OCI-LY1 (cell line): ENCODE results near the gene SCAPER.

Experiments used
- H2AFZ ChIP-seq: fragments of 200-600 bp; sonication (generic), shearing (Covaris generic); 2 replicates; pipeline ENCODE4 v1.6.0; 2014; ENCODE audit warnings: antibody characterized with exemption, mild to moderate bottlenecking, low read length
- H3F3A ChIP-seq: fragments of 200-600 bp; sonication (generic), shearing (Covaris generic); 2 replicates; pipeline ENCODE4 v1.6.0; 2014; ENCODE audit warnings: mild to moderate bottlenecking, antibody characterized with exemption, low read length, moderate library complexity; ENCODE audit not compliant: insufficient read depth
- H3K27ac ChIP-seq: fragments of 200-600 bp; sonication (generic); 2 replicates; pipeline ENCODE4 v1.5.1; 2014; ENCODE audit warnings: low read length, mixed run types, mild to moderate bottlenecking, low read depth; ENCODE audit not compliant: poor library complexity, severe bottlenecking
- H3K27me3 ChIP-seq: fragments of 200-600 bp; sonication (generic); 2 replicates; pipeline ENCODE4 v1.6.0; 2014; ENCODE audit warnings: antibody characterized with exemption, mild to moderate bottlenecking, low read length, moderate library complexity; ENCODE audit not compliant: insufficient read depth
- H3K36me3 ChIP-seq: fragments of 200-600 bp; sonication (generic); 2 replicates; pipeline ENCODE4 v1.6.1; 2014; ENCODE audit warnings: mild to moderate bottlenecking, antibody characterized with exemption, low read length, moderate library complexity, mixed read lengths; ENCODE audit not compliant: insufficient read depth
- H3K4me1 ChIP-seq: fragments of 200-600 bp; sonication (generic); 2 replicates; pipeline ENCODE4 v1.5.1; 2014; ENCODE audit warnings: mild to moderate bottlenecking, low read length, moderate library complexity; ENCODE audit not compliant: insufficient read depth, severe bottlenecking
- H3K4me2 ChIP-seq: fragments of 200-600 bp; sonication (generic), shearing (Covaris generic); 2 replicates; pipeline ENCODE4 v1.6.1; 2014; ENCODE audit warnings: low read length
- H3K4me3 ChIP-seq: fragments of 200-600 bp; sonication (generic); 2 replicates; pipeline ENCODE4 v1.5.1; 2014; ENCODE audit warnings: low read length, low read depth, mild to moderate bottlenecking, mixed read lengths; ENCODE audit not compliant: poor library complexity, severe bottlenecking
- H3K79me2 ChIP-seq: fragments of 200-600 bp; shearing (Covaris generic); 2 replicates; pipeline ENCODE4 v1.6.1; 2016; ENCODE audit warnings: mixed run types, low read length, mixed read lengths; ENCODE audit not compliant: insufficient read depth
- H3K9ac ChIP-seq: fragments of 200-600 bp; sonication (generic), shearing (Covaris generic); 2 replicates; pipeline ENCODE4 v1.6.1; 2014; ENCODE audit warnings: mild to moderate bottlenecking, low read length, mixed read lengths
- H3K9me2 ChIP-seq: fragments of 200-600 bp; sonication (generic), shearing (Covaris generic); 2 replicates; pipeline ENCODE4 v1.6.1; 2014; ENCODE audit warnings: low read depth, mild to moderate bottlenecking, low read length, mixed read lengths
- H3K9me3 ChIP-seq: fragments of 200-600 bp; shearing (Covaris generic); 2 replicates; pipeline ENCODE4 v1.6.1; 2014; ENCODE audit warnings: low read length, mixed read lengths
- H4K20me1 ChIP-seq: fragments of 200-600 bp; sonication (generic), shearing (Covaris generic); 2 replicates; pipeline ENCODE4 v1.6.0; 2016; ENCODE audit warnings: mild to moderate bottlenecking, low read length; ENCODE audit not compliant: insufficient read depth
- EZH2 ChIP-seq: fragments of 200-600 bp; sonication (generic), shearing (Covaris generic); IDR thresholded peaks from 2 replicates; pipeline ENCODE4 v1.8.0; 2017; ENCODE audit warnings: borderline replicate concordance, mixed run types, mild to moderate bottlenecking, antibody characterized with exemption, low read length, moderate library complexity, mixed read lengths
- TF ChIP-seq, protein P1 (sequence below): fragments of 200-600 bp; sonication (generic), shearing (Covaris generic); IDR thresholded peaks from 2 replicates; pipeline ENCODE4 v1.5.1; 2017; ENCODE audit warnings: mild to moderate bottlenecking, antibody characterized with exemption, low read length, moderate library complexity, mixed read lengths

The SCAPER gene

GRCh38 chr15:76339305-76340197, 565.6 kb downstream of the SCAPER start:
- H3F3A ChIP-seq = no peaks in the 10 kb centered on the region; the same call in 1 of the 2 replicates
- no peaks in the 10 kb centered on the region for H3K79me2 ChIP-seq
- no peaks in the 10 kb centered on the region for H3K36me3 ChIP-seq
- no peaks in the 10 kb centered on the region for H4K20me1 ChIP-seq
- H3K4me1 ChIP-seq = peaks cover 56% of the 10 kb centered on the region
- no peaks in the 10 kb centered on the region for H3K9me2 ChIP-seq
- peak overlapping the region; percentile 59 for H3K4me3 ChIP-seq
- no peaks in the 10 kb centered on the region for H3K27me3 ChIP-seq
- H2AFZ ChIP-seq = no peak overlapping the region
- H3K9me3 ChIP-seq = no peaks in the 10 kb centered on the region
- TF ChIP-seq, protein P1, sequence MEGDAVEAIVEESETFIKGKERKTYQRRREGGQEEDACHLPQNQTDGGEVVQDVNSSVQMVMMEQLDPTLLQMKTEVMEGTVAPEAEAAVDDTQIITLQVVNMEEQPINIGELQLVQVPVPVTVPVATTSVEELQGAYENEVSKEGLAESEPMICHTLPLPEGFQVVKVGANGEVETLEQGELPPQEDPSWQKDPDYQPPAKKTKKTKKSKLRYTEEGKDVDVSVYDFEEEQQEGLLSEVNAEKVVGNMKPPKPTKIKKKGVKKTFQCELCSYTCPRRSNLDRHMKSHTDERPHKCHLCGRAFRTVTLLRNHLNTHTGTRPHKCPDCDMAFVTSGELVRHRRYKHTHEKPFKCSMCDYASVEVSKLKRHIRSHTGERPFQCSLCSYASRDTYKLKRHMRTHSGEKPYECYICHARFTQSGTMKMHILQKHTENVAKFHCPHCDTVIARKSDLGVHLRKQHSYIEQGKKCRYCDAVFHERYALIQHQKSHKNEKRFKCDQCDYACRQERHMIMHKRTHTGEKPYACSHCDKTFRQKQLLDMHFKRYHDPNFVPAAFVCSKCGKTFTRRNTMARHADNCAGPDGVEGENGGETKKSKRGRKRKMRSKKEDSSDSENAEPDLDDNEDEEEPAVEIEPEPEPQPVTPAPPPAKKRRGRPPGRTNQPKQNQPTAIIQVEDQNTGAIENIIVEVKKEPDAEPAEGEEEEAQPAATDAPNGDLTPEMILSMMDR = no peak
- TF ChIP-seq EZH2 = no peak
- no peak overlapping the region for H3K27ac ChIP-seq
- H3K4me2 ChIP-seq = peak overlapping the region; percentile 69
- H3K9ac ChIP-seq = peak overlapping the region; percentile 40; the same call in 1 of the 2 replicates

DNA sequence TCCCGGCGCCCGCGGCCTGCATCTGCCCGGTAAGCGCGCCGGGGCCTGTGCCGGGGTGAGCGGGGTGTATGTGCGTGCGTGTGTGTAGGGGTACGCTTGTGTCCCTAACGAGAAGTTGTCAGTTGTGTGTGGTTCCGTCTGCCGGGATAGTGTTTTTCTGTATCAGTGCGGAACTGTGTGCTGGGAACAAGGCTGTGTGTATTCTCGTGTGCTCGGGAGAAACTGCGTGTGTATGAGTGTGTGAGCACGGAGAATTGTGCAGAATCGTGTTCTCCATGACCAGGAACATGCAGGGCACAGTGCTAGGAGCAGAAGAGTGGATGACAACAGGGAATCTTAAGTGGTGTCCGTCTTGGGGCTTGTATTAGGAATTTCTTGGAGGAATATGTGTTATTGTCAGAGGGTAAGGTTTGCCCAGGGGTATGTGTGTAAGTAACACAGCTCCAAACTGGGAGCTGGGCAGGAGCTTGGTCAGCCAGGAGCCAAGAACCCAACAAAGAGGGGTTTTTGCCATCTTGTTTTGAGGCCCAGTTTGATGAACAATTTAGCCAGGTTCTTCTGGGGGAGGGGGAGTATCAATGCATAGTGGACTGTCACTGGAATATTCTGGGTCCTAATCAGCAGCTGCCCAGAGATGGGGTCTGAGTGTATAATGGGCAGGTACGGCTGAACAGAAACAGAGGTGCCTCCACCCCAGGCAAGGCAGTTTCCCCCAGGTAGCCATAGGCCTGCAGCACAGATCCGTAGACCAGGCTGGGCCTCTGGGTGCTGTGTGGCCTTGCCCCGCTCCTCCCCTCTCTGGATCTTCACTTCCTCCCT, 566.4 kb downstream of the SCAPER start:
- Histone ChIP-seq H3K9me3 (no peaks in the 10 kb centered on the region), H2AFZ (no peak overlapping the region), H4K20me1 (no peaks in the 10 kb centered on the region), H3K9me2 (no peaks in the 10 kb centered on the region), H3K36me3 (no peaks in the 10 kb centered on the region), H3K9ac (no peak overlapping the region), H3K4me3 (peak overlapping the region; percentile 55), H3K4me1 (peaks cover 56% of the 10 kb centered on the region), H3K27ac (no peak overlapping the region), H3F3A (no peaks in the 10 kb centered on the region; the same call in 1 of the 2 replicates), H3K27me3 (no peaks in the 10 kb centered on the region), H3K79me2 (no peaks in the 10 kb centered on the region), H3K4me2 (peak overlapping the region; percentile 69)
- no peak for TF ChIP-seq EZH2
- TF ChIP-seq, protein P1 = no peak

GRCh38 chr15:76337696-76338485, 567.2 kb downstream of the SCAPER start:
- no peaks in the 10 kb centered on the region for H3K27me3 ChIP-seq

More at GRCh38 chr15:76337696-76338485, 567.2 kb downstream of the SCAPER start:
- TF ChIP-seq, protein P1 = no peak
- TF ChIP-seq EZH2 = no peak
- no peaks in the 10 kb centered on the region; the same call in 1 of the 2 replicates for H3F3A ChIP-seq
- H3K9me3 ChIP-seq = no peaks in the 10 kb centered on the region
- no peaks in the 10 kb centered on the region for H3K79me2 ChIP-seq
- H4K20me1 ChIP-seq = no peaks in the 10 kb centered on the region
- no peak overlapping the region for H3K9ac ChIP-seq
- no peak overlapping the region for H3K27ac ChIP-seq
- no peaks in the 10 kb centered on the region for H3K36me3 ChIP-seq
- H3K4me1 ChIP-seq = peaks cover 56% of the 10 kb centered on the region
- peak overlapping the region; percentile 69 for H3K4me2 ChIP-seq
- H3K9me2 ChIP-seq = no peaks in the 10 kb centered on the region
- no peak overlapping the region for H2AFZ ChIP-seq
- peak overlapping the region; percentile 55 for H3K4me3 ChIP-seq
